ENCODE results near the gene MCL1.
"Not testable (repeated sequence)": the region's sequence is repeated elsewhere in the genome, so short reads cannot be mapped to it uniquely, and the experiment has no call there.

MCL1 gene

DNA sequence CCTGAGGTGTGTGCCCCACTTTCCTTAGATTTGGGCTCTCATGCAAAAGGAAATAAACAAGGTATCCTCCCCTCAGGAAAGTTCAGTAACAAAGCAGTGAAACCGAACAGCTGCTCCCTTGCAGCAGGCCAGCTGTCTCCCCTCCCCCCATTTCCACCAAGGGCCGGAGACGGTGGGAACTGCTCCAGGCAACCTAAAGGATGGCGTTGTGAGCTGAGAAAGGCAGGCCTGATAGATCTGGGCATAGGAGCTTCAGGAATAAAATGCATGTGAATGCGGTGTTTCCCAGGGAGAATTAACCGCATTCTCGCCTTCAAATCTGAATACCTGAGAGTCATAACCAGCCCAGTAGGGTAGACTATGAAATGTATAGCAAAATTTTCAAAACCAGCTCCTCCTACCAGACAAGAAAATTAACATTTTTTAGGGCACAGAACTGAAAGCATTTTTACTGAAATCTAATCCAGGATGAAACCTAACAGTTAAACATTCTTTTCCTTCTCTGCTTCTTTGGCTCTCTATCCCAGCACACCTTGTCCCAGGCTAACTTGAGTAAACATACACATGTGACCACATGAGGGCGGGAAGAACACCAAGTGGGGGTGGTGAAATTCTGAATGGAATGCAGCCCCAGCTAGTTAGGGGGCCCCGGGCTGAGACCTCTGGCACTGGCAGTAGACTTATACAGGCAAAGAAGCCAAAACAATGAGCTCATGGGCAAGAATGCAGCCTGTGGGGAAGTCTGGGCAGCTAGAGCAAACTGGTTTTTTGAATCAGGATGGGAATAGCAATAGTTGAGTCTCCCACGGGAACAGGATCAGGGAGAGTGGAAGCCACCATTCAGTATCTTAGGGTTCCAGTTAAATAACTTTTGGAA is 11.5 kb downstream of the MCL1 start:
- DNase-seq, result peak; percentile 90

DNA sequence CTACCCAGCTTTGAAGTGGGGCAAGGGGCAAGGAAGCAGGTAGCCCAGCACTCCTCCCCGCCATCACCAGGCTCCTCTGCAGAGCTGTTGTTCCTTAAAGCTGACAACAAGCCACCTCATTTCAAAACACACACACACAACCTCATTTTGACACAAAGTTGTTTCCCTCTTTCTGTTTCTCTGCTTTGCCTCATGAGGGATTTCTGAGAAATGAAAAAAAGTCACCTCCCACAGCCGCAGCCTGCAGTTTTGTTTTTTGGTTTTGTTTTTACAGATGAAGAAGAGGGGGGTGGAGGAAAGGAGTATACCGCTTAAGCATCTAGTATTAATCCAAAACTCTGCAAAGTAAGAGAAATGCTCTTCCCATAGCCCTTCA is 12.1 kb downstream of the MCL1 start:
- DNase-seq, result no peak

DNA sequence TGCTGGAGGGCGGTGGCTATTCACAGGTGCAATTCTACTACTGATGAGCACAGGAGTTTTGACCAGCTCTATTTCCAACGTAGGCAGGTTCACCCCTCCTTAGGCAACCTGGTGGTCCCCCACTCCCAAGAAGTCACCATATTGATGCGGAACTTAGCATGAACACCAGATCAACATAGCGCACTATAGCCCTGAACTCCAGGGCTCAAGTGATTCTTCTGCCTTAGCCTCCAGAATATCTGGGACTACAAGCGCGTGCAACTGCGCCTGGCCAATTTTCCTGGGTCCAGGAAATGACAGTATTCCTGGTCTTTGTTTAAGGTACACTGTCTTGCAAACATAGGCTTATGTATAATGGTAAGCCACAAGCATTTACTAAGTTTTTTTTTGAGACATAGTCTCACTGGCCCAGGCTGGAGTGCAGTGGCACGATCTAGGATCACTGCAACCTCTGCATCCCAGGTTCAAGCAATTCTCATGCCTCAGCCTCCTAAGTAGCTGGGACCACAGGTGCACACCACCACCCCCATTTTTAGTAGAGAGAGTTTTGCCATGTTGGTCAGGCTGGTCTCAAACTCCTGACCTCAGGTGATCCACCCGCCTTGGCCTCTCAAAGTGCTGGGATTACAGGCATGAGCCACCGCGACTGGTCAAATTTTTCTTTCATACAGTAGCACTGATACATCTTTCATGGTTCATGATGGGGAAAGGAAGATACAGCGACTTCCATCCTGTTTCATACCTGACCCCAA is 12.6 kb downstream of the MCL1 start:
- DNase-seq, result no peak

DNA sequence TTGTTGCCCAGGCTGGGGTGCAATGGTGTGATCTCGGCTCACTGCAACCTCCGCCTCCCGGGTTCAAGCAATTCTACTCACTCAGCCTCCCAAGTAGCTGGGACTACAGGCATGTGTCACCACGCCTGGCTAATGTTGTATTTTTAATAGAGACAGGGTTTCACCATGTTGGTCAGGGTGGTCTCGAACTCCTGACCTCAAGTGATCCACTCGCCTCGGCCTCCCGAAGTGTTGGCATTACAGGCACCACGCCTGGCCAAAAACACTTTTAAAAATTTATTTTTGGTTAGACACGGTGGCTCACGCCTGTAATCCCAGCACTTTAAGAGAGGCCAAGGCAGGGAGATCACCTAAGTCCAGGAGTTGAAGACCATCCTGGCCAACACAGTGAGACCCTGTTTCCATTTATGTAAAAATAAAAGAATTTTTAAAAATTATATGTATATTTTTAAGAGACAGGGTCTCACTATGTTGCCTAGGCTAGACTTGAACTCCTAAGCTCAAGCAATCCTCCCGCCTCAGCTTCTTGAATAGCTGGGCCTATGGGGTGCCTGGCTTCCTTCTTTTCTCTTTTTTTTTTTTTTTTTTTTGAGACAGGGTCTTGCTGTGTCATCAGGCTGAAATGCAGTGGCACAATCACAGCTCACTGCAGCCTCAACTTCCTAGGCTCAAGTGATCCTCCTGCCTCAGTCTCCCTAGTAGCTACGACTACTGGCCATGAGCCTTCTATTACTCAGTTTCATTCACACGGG is 14.0 kb downstream of the MCL1 start:
- DNase-seq, result not testable (repeated sequence)

DNA sequence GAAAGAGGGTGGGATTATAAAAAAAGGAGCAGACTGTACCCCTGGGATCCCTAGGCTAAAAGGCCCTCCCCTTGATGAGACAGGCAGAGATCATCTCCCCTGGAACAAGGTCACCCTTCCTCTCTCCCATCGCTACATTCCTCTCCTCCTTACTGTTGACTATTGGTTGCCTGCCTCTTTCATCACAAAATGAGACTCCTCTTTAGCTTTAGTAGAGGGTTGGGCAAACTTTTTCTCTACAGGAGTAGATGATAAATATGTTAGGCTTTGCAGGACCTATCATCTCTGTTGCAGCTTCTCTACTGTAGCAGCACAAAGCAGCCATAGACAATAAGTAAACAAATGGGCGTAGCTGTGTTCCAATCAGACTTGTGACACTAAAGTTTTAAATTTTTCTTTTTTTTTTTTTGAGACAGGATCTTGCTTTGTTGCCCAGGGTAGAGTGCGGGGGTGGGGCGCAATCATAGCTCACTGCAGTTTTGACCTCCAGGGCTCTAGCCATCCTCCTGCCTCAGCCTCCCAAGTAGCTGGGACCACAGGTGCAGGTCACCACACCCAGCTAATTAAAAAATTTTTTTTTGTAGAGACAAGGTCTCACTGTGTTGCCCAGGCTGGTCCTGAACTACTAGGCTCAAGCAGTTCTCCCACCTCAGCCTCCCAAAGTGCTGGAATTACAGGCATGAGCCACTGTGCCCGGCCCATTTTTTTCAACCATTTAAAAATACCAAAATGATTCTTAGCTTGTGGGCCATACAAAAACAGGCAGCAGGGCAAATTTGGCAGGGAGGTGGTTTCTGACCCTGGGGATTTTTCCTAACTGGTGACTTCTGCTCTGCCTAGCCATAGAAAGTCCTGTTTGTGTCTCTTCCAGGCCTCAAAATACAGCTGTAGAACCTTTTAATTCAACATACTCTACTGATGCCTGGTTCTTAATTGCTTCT is 15.1 kb downstream of the MCL1 start:
- no peak for DNase-seq

DNA sequence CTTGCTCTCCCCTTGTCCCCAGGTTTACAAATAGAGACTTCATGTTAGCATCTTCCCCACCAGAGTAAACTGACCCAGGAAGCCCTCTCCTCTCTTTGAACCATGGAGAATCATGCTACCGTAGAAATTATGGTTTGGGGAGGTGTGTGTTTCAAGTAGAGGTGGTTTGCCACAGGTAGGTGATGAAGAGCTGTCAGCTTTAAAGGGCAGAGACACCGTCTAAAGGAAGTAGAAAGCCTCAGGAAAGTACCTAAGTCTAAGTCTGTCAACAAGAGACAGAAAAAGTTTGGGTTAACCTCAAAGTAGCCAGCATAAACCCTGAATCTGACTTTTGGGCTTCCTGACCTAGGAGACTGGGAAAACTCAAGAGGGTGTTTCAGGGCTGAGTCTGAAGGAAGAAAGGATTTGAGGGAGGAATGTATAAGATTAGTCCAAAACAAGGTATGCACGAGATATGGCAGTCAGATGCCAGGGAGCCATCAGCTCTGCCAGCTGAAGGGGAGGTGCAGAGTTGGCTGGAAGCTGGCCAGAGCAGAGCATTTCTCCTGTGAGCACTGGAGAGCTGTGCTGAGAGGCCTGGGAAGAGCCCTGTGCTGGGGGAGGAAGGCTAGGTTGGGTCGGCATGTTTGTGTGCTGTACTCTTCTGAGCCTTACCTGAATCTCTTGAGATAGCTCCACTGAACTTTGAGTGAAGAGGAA is 15.9 kb downstream of the MCL1 start:
- peak; percentile 26 for DNase-seq

DNA sequence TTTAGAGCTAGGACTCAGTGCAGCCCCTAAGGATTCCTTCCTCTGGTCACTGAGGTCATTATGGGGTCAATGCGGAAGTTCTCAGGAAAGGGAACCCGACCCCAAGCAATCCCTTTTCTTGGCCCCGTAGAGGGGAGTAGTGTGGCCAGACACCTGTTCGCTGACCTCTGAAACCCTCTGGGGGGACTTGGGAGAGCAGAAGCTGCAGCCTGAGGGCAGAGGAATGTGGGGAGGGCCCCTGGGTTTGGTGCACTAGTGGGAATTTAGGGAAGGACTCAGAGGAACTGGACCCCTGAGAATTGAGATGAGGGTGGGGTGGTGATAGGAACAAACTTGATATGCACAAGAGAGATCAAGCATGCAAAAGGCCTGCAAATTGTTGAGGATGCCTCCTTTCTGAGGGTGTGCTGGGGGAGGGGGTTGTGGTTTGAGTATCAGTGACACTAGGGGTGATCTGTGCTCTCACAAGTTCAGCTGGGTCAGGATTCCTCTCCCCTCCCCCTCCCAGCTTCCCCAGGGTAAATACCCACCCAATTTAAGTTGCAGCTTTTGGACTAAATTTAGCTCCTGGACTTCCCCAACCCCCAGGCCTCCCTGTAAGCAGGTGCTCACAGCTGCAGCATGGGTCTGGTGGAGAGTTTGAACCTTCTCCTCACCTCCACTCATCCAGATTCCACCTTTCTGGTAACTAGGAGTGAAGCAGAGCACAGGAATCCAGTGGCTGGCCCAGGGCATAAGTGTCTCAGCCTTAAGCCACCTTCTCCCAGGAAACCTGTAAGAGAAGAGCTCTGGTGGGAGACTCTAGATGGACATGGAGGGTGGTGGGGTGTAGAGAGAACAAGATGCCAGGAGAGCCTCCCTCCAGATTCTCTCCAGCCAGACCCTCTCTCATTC is 16.7 kb downstream of the MCL1 start:
- DNase-seq, result no peak

DNA sequence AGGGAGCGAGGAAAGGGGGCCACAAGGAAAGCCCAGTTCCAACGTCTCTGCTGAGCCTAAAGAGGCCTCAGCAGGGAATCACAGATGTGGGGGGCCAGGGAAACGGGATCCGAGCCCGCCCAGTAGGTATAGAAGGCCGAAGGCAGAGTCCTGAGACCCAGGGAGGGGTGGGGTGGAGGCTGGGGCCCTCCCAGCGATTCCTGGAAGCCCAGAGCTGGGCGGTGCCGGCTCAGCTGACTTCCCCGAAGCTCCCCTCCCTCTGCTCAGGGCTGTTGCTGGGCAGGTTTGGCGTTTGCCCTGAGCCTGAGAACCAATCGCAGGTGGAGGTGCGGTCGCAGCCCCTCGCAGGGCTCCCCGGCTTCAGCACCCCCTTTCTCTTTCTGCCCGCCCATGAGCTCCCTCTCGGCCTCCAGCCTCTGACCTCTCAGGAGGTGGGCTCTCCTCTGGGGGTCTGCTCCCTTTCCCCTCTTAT is 17.4 kb downstream of the MCL1 start:
- DNase-seq, result peak; percentile 52

DNA sequence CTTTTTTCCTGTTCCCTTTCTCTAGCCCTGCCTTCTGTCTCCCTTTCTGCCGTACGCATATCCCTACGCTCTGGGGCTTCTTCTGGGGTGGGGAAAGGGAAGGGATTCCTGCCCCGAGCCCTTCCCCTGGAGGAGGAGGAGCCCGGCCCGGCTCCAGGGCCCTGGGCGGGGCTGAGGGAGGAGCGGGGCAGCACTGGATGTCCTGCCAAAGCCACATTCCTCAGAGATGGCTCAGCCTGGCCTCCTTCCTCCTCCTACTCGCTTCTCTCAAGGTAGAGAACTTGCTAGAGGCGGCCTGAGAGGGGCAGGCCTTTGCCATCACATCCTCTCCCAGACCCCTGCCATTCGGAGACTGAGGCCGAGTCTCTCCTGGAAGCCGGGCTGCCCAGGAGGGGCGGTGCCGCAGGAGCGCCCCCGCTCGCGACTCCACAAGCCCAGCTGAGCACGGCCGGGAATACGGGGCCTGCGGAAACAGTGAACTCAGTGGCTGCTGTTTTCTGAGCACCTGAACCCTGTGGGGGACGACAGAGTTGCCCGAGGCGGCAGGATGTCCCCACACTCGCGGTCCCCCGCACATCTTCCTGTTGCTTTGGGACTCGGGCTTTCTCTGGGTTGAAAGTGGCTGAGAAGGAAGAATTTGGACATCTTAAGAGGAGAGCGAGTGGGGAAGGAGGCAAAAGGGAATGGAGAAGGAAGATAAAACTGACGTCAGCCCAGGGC is 18.0 kb downstream of the MCL1 start:
- DNase-seq, result peak; percentile 87

DNA sequence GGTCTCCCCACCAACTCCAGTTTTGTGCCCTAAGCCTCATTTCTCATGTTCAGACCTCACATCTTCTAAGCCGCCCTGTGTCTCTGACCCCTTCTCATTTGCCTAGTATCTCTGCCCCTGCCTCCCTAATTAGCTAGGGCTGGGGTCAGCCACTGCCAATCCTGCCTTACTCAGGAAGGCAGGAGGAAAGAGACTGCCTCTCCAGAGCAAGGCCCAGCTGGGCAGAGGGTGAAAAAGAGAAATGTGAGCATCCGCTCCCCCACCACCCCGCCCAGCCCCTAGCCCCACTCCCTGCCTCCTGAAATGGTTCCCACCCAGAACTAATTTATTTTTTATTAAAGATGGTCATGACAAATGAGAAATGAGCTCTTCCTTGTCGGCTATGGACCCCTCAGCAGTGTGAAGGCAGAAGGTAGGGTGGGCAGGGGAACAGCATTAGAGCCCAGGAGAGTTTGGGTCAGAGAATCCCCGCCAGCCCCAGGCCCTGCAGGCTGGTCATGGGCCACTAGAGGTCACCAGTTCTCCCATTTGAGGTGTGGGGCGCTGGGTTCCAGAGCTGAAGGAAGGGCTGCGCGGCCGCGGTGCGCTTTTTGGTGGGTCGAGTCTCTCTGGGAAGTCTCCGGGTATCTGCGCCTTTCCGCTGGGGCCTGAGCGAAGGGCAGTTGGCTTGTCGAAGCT is 18.7 kb downstream of the MCL1 start:
- peak; percentile 87 for DNase-seq

DNA sequence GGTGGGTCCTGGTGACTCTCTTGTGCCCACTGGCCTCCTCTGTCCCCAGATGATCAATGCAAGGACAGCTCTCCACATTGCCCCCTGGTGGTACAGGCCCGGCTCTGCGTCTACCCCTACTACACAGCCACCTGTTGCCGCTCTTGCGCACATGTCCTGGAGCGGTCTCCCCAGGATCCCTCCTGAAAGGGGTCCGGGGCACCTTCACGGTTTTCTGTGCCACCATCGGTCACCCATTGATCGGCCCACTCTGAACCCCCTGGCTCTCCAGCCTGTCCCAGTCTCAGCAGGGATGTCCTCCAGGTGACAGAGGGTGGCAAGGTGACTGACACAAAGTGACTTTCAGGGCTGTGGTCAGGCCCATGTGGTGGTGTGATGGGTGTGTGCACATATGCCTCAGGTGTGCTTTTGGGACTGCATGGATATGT is 19.4 kb downstream of the MCL1 start:
- peak; percentile 36 for DNase-seq

DNA sequence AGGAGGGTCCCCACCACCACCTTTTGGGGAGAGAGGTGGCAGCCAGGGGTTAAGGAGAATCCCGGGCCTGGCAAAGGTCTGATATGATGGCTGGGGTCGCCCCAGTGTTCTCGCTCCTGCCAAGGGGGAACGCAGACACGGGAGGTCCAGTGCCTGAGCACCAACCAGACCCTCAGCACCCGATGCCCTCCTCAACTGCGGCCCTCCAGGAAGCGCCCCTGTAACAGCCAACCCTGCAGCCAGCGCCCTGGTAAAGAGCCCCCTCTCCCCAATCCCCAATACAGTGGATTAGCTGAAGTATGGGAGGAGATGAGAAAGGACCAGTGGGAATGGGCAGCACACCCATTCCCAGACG is 19.8 kb downstream of the MCL1 start:
- no peak for DNase-seq

DNA sequence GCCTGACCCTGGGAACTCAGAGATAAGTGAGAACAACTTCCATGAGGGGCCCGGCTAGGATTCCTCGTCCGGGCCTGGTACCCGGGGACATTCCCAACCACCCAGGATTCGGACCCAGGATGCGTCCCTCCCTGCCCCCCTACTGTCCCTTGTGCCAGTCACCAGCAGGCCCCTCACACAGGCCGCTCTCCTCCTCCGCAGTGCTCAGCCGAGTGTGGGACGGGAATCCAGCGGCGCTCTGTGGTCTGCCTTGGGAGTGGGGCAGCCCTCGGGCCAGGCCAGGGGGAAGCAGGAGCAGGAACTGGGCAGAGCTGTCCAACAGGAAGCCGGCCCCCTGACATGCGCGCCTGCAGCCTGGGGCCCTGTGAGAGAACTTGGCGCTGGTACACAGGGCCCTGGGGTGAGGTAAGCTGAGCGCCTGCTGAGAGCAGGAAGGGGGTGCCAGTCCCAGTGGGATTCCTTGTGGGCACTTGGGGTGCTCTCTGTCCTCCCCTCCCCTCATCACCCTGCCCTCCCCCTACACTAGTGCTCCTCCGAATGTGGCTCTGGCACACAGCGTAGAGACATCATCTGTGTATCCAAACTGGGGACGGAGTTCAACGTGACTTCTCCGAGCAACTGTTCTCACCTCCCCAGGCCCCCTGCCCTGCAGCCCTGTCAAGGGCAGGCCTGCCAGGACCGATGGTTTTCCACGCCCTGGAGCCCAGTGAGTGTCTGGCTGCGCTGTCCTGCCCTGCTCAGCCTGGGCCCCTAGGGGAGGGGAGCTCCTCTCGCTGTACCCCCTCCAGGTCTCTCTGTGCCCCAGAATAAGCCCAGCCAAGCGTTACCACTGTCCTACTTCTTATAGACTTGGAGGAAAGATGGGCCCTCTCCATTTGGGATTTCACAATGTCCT is 20.4 kb downstream of the MCL1 start:
- no peak for DNase-seq

DNA sequence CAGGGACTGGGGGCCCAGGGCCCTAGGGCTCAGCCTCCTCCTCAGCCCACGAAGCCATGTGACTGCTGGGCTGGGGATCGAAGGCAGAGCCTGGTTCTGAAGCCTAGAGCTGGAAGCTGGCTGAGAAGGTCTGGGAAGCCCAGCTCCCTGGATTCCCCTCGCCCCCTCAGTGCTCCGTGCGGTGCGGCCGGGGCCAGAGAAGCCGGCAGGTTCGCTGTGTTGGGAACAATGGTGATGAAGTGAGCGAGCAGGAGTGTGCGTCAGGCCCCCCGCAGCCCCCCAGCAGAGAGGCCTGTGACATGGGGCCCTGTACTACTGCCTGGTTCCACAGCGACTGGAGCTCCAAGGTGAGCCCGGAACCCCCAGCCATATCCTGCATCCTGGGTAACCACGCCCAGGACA is 21.1 kb downstream of the MCL1 start:
- DNase-seq, result no peak

DNA sequence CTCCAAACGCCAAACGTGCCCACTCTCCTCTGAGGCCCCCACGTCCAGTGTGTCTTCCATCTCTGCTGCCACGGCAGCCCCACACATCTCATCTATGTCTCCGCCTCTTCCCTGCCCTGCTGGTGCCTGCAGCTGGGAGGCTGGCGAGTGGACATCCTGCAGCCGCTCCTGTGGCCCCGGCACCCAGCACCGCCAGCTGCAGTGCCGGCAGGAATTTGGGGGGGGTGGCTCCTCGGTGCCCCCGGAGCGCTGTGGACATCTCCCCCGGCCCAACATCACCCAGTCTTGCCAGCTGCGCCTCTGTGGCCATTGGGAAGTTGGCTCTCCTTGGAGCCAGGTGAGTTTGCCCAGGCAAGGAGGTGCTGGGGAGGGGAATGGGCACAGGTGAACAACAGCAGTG is 21.6 kb downstream of the MCL1 start:
- DNase-seq, result no peak

DNA sequence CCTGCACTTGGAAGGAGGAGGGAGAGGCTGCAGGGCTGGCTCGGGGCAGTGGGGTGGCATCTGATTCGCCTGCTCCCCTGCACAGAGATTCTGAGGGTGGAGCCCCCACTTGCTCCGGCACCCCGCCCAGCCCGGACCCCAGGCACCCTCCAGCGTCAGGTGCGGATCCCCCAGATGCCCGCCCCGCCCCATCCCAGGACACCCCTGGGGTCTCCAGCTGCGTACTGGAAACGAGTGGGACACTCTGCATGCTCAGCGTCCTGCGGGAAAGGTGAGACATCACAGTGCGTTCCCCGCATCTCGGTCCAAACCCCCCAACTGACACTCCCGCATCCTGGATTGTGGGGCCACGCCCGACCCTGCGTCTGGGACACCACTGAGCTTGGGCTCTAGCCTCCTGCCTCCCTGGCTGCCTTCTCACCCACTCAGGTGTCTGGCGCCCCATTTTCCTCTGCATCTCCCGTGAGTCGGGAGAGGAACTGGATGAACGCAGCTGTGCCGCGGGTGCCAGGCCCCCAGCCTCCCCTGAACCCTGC is 22.3 kb downstream of the MCL1 start:
- DNase-seq, result no peak

DNA sequence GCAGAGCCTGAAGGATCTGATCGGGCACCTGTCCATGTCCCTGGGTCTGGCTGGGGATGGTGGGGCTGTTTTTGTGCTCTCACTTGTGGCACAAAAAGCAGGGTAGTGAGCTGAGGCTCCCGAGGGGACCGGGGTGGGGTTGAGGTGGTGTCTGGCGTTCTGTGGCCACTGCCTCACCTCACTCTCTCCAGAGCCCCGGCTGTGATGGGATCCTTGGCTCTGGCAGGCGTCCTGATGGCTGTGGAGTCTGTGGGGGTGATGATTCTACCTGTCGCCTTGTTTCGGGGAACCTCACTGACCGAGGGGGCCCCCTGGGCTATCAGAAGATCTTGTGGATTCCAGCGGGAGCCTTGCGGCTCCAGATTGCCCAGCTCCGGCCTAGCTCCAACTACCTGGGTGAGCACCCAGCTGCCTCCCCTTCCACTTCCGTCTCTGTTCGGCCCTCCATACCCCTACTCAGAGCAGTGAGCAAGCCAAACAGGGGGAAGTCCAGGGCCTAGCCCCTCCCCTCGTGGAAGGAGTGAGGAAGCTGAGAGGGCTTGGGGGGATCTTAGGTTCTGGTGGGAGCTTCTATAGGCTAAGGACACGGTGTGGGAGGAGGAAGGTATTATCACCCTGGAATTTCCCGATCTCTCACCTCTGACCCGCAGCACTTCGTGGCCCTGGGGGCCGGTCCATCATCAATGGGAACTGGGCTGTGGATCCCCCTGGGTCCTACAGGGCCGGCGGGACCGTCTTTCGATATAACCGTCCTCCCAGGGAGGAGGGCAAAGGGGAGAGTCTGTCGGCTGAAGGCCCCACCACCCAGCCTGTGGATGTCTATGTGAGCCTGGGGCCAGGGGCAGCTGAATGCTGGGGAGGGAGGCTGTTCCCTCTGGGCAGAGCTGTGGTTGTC is 23.2 kb downstream of the MCL1 start:
- no peak for DNase-seq
